CD14-positive monocyte (primary cell): ENCODE results near the gene SLC25A21. TPM values are rescaled to one million over a fixed set of nuclear protein-coding genes. Genes with fewer than 3 reads are reported as not detected.

Source experiments
- DNase-seq, 3 donors: peaks; one replicate each; pipeline ENCODE4 v3.0.0-alpha.2; 2011 to 2022
- H2AFZ ChIP-seq: 2 replicates; pipeline ENCODE4 v1.6.0; 2012; ENCODE audit warnings: mild to moderate bottlenecking, low read depth, low read length, inconsistent platforms; ENCODE audit not compliant: insufficient read depth, poor library complexity, severe bottlenecking
- H3K27ac ChIP-seq, 2 donors: 1 replicate in 1 of 2; 2 replicates in 1 of 2; pipeline ENCODE4 v1.5.1; 2012 to 2013; ENCODE audit warnings: low read length in 2 of 2, control low read depth in 1 of 2, inconsistent platforms in 1 of 2, low read depth in 1 of 2, mild to moderate bottlenecking in 1 of 2
- H3K27me3 ChIP-seq, 2 donors: one replicate each; pipeline versions ENCODE4 v1.6.0 to v1.6.1; 2011 to 2013; ENCODE audit warnings: low read length in 2 of 2; ENCODE audit not compliant: control insufficient read depth in 2 of 2, insufficient read depth in 2 of 2
- H3K36me3 ChIP-seq, 2 donors: replicated peaks in 1 of 2; 1 replicate in 1 of 2; 2 replicates in 1 of 2; pipeline versions ENCODE4 v1.5.1 to v1.6.1; 2012 to 2013; ENCODE audit warnings: low read length in 2 of 2, control low read depth in 1 of 2, inconsistent platforms in 1 of 2, mild to moderate bottlenecking in 1 of 2; ENCODE audit not compliant: insufficient read depth in 2 of 2, control insufficient read depth in 1 of 2
- H3K4me1 ChIP-seq, 2 donors: 1 replicate in 1 of 2; 2 replicates in 1 of 2; pipeline versions ENCODE4 v1.5.1 to v1.6.1; 2012 to 2013; ENCODE audit warnings: low read length in 2 of 2, control low read depth in 1 of 2, inconsistent platforms in 1 of 2, mild to moderate bottlenecking in 1 of 2, moderate library complexity in 1 of 2; ENCODE audit not compliant: insufficient read depth in 2 of 2, control insufficient read depth in 1 of 2
- H3K4me2 ChIP-seq: replicated peaks from 2 replicates; pipeline ENCODE3; 2012; ENCODE audit warnings: low read length, moderate library complexity, mild to moderate bottlenecking; ENCODE audit not compliant: poor library complexity, severe bottlenecking; ENCODE audit errors: extremely low read depth
- H3K4me3 ChIP-seq, 3 experiments: fragments of 200-600 bp in 1 of 3; sonication (generic) in 1 of 3; replicated peaks in 1 of 3; 1 replicate in 2 of 3; 2 replicates in 1 of 3; pipeline ENCODE4 v1.5.1; 2011 to 2013; ENCODE audit warnings: low read length in 3 of 3, mild to moderate bottlenecking in 3 of 3, control low read depth in 2 of 3, low read depth in 2 of 3, inconsistent platforms in 1 of 3, moderate library complexity in 1 of 3
- H3K79me2 ChIP-seq: 2 replicates; pipeline ENCODE4 v1.6.0; 2012; ENCODE audit warnings: mild to moderate bottlenecking, control low read depth, inconsistent platforms, low read length, moderate library complexity; ENCODE audit not compliant: insufficient read depth
- H3K9ac ChIP-seq: 2 replicates; pipeline ENCODE4 v1.6.0; 2017; ENCODE audit warnings: low read length, mild to moderate bottlenecking; ENCODE audit not compliant: insufficient read depth, poor library complexity, severe bottlenecking
- H3K9me3 ChIP-seq, 2 donors: replicated peaks in 1 of 2; 1 replicate in 1 of 2; 2 replicates in 1 of 2; pipeline versions ENCODE4 v1.5.1 to v1.6.1; 2012 to 2013; ENCODE audit warnings: low read length in 2 of 2, control low read depth in 1 of 2; ENCODE audit not compliant: control insufficient read depth in 1 of 2, insufficient read depth in 1 of 2
- H4K20me1 ChIP-seq: 2 replicates; pipeline ENCODE4 v1.6.0; 2012; ENCODE audit warnings: mild to moderate bottlenecking, low read length, control low read depth, moderate library complexity; ENCODE audit not compliant: insufficient read depth
- H3K27ac Mint-ChIP-seq, 7 donors: one replicate each; pipeline ENCODE4 v1.8.0; 2020; ENCODE audit warnings: mild to moderate bottlenecking in 7 of 7, mixed read lengths in 7 of 7, moderate library complexity in 6 of 7, inconsistent platforms in 2 of 7
- H3K27me3 Mint-ChIP-seq, 3 donors: one replicate each; pipeline ENCODE4 v1.8.0; 2021 to 2022; ENCODE audit warnings: low read depth in 3 of 3, mild to moderate bottlenecking in 3 of 3, mixed read lengths in 3 of 3, moderate library complexity in 3 of 3, inconsistent platforms in 1 of 3
- H3K36me3 Mint-ChIP-seq, 2 donors: one replicate each; pipeline ENCODE4 v1.8.0; 2020; ENCODE audit warnings: mixed read lengths in 2 of 2, inconsistent platforms in 1 of 2, mild to moderate bottlenecking in 1 of 2
- H3K4me1 Mint-ChIP-seq: one replicate; pipeline ENCODE4 v1.8.0; 2020; ENCODE audit warnings: mild to moderate bottlenecking, mixed read lengths
- H3K4me3 Mint-ChIP-seq, 2 donors: one replicate each; pipeline ENCODE4 v1.8.0; 2020; ENCODE audit warnings: mild to moderate bottlenecking in 2 of 2, mixed read lengths in 2 of 2, moderate library complexity in 1 of 2
- H3K9me3 Mint-ChIP-seq, 7 donors: one replicate each; pipeline ENCODE4 v1.8.0; 2020 to 2022; ENCODE audit warnings: mixed read lengths in 7 of 7, mild to moderate bottlenecking in 6 of 7, moderate library complexity in 6 of 7, inconsistent platforms in 2 of 7
- WGBS: methylation state at CpG from one replicate; pipeline ENCODE4 v1.1.5; 2013; ENCODE audit warnings: missing lambda C conversion rate; ENCODE audit not compliant: insufficient coverage; 5-methylcytosine and 5-hydroxymethylcytosine counted together
- intact Hi-C, 2 donors: fragments of 100-400 bp; cut with micrococcal nuclease; formaldehyde crosslinking; loops; one replicate each; pipeline versions ENCODE4 v1.15.0 to v1.15.1; 2023
- polyA plus RNA-seq, 3 donors: library from polyadenylated mRNA; depleted of rRNA in 1 of 3; unstranded in 2 of 3; stranded (reverse) in 1 of 3; fragments of 300-500 nt in 2 of 3; fragments of >200 nt in 1 of 3; fragmentation: Illumina TruSeq in 2 of 3; gene quantifications; 1 replicate in 2 of 3; 2 replicates in 1 of 3; pipeline ENCODE4 v1.2.3, GENCODE V29; 2012 to 2021
- TF ChIP-seq, protein P1 (sequence below): fragments of 200-600 bp; IDR thresholded peaks from one replicate; pipeline ENCODE4 v1.8.0; 2022; ENCODE audit warnings: antibody characterized with exemption, mild to moderate bottlenecking

SLC25A21 gene
- polyA plus RNA-seq, 3 donors, result not detected

DNA sequence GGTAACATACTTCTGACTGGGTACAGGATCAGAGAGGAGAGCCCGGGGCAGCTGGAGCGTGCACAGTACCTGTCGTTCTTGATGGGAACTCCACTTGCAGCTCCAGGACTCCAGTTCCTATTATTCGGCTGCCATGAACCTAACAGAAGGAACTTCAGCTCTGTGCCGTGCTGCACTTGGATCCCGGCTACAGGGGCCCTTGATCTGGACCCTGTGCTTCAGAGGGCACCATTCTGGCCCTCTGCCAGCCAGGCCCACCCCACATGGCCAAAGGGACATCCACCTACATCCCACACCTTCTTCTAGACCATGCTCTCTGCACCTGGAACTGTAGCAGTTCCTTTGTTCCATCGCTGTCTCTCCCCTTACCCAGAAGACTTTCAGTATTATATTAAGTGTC, 452.6 kb downstream of the SLC25A21 start:
- no peak overlapping the region for H3K4me3 Mint-ChIP-seq
- no peaks in the 10 kb centered on the region for H3K4me1 Mint-ChIP-seq
- TF ChIP-seq, protein P1, sequence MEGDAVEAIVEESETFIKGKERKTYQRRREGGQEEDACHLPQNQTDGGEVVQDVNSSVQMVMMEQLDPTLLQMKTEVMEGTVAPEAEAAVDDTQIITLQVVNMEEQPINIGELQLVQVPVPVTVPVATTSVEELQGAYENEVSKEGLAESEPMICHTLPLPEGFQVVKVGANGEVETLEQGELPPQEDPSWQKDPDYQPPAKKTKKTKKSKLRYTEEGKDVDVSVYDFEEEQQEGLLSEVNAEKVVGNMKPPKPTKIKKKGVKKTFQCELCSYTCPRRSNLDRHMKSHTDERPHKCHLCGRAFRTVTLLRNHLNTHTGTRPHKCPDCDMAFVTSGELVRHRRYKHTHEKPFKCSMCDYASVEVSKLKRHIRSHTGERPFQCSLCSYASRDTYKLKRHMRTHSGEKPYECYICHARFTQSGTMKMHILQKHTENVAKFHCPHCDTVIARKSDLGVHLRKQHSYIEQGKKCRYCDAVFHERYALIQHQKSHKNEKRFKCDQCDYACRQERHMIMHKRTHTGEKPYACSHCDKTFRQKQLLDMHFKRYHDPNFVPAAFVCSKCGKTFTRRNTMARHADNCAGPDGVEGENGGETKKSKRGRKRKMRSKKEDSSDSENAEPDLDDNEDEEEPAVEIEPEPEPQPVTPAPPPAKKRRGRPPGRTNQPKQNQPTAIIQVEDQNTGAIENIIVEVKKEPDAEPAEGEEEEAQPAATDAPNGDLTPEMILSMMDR, result no peak
- Histone ChIP-seq H3K27me3 (no peaks in the 10 kb centered on the region), H3K36me3 (no peaks in the 10 kb centered on the region), H3K9me3 (no peaks in the 10 kb centered on the region), H3K27ac (no peak overlapping the region), H2AFZ (no peak overlapping the region), H3K4me1 (no peaks in the 10 kb centered on the region), H3K4me3 (no peak overlapping the region), H3K9ac (no peak overlapping the region), H3K4me2 (no peak overlapping the region), H3K79me2 (no peaks in the 10 kb centered on the region), H4K20me1 (no peaks in the 10 kb centered on the region)
- peaks cover 0 to 2% (median 2%) of the 10 kb centered on the region in 3 donors for H3K27me3 Mint-ChIP-seq
- WGBS, result 92% methylated on average over 6 of the region's 7 CpGs
- no peak for DNase-seq
- peaks cover 0 to 4% (median 0%) of the 10 kb centered on the region in 7 donors for H3K9me3 Mint-ChIP-seq
- intact Hi-C loops, result no loop called here
- no peak overlapping the region for H3K27ac Mint-ChIP-seq
- H3K36me3 Mint-ChIP-seq, result no peaks in the 10 kb centered on the region

DNA sequence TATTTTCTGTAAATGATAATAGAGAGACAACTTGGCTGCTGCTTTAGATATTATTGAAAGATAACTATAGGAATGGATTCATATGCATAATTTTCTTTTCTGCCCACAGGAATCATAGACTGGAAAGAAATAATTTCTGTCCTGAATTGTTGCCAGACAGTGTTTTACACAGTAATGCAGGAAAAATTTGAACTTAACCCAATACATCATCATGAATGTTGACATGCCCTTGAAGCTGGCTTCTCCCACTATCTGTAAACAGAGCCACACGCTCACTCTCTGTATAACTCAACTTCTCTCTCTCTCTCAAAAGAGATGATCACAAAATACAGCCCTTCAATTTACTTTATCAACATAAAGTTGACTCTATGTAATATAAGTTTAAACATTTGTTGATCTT, 454.2 kb downstream of the SLC25A21 start:
- TF ChIP-seq, protein P1, result no peak
- no peak overlapping the region for H3K4me3 ChIP-seq
- WGBS, result no CpG with 5 or more reads among the region's 1 CpG
- Mint-ChIP-seq H3K4me3 (no peak overlapping the region), H3K4me1 (no peaks in the 10 kb centered on the region), H3K9me3 (peaks cover 0 to 4% (median 0%) of the 10 kb centered on the region in 7 donors), H3K27me3 (peaks cover 0 to 2% (median 2%) of the 10 kb centered on the region in 3 donors), H3K27ac (no peak overlapping the region), H3K36me3 (no peaks in the 10 kb centered on the region)
- H3K79me2 ChIP-seq, result no peaks in the 10 kb centered on the region
- no peak overlapping the region for H2AFZ ChIP-seq
- no peaks in the 10 kb centered on the region for H3K9me3 ChIP-seq
- H3K27me3 ChIP-seq, result no peaks in the 10 kb centered on the region
- no peak for DNase-seq
- H3K4me2 ChIP-seq, result no peak overlapping the region
- H3K36me3 ChIP-seq, result no peaks in the 10 kb centered on the region
- no peaks in the 10 kb centered on the region for H3K4me1 ChIP-seq
- intact Hi-C loops, result no loop called here
- no peak overlapping the region for H3K9ac ChIP-seq
- no peaks in the 10 kb centered on the region for H4K20me1 ChIP-seq
- no peak overlapping the region for H3K27ac ChIP-seq
